ENCODE results near the gene IRX4.
"Not testable (repeated sequence)": the region's sequence is repeated elsewhere in the genome, so short reads cannot be mapped to it uniquely, and the experiment has no call there.

The IRX4 gene

GRCh38 chr5:1876660-1877064 is 6.1 kb downstream of the IRX4 start:
- no peak for DNase-seq

GRCh38 chr5:1875843-1876659 is 6.7 kb downstream of the IRX4 start:
- no peak for DNase-seq

- no peak for DNase-seq
Observed at GRCh38 chr5:1875281-1875842, 7.4 kb downstream of the IRX4 start.

GRCh38 chr5:1874771-1875220 is 7.9 kb downstream of the IRX4 start:
- DNase-seq = no peak

- DNase-seq = no peak
Observed at GRCh38 chr5:1874348-1874747, 8.4 kb downstream of the IRX4 start.

- DNase-seq = no peak
Observed at GRCh38 chr5:1873243-1873959, 9.3 kb downstream of the IRX4 start.

GRCh38 chr5:1871441-1871840 is 11.3 kb downstream of the IRX4 start:
- no peak for DNase-seq

GRCh38 chr5:1870435-1871272 is 12.1 kb downstream of the IRX4 start:
- DNase-seq = not testable (repeated sequence)

- no peak for DNase-seq
Observed at GRCh38 chr5:1868886-1869475, 13.7 kb downstream of the IRX4 start.

GRCh38 chr5:1867815-1868143 is 14.9 kb downstream of the IRX4 start:
- no peak for DNase-seq

GRCh38 chr5:1867114-1867814 is 15.5 kb downstream of the IRX4 start:
- DNase-seq = no peak

- no peak for DNase-seq
Observed at GRCh38 chr5:1865948-1866347, 16.8 kb downstream of the IRX4 start.

GRCh38 chr5:1865486-1865885 is 17.2 kb downstream of the IRX4 start:
- no peak for DNase-seq

GRCh38 chr5:1864896-1865440 is 17.8 kb downstream of the IRX4 start:
- no peak for DNase-seq

- no peak for DNase-seq
Observed at GRCh38 chr5:1860949-1861348, 21.8 kb downstream of the IRX4 start.

- no peak for DNase-seq
Observed at GRCh38 chr5:1860021-1860610, 22.6 kb downstream of the IRX4 start.

GRCh38 chr5:1859099-1859498 is 23.6 kb downstream of the IRX4 start:
- DNase-seq = no peak

- DNase-seq = no peak
Observed at GRCh38 chr5:1858436-1858835, 24.3 kb downstream of the IRX4 start.

- DNase-seq = no peak
Observed at GRCh38 chr5:1857256-1857600, 25.5 kb downstream of the IRX4 start.

- no peak for DNase-seq
Observed at GRCh38 chr5:1856596-1857255, 26.0 kb downstream of the IRX4 start.

- no peak for DNase-seq
Observed at GRCh38 chr5:1855596-1855995, 27.1 kb downstream of the IRX4 start.

Data from NCI-H446 (cell line).